Testis (tissue), 3 donors: ENCODE measurements around the gene LRP1. TPM values are rescaled to one million over a fixed set of nuclear protein-coding genes. Genes with fewer than 3 reads are reported as not detected.

ENCODE experiments used
- DNase-seq: peaks from one replicate; pipeline ENCODE4 v3.0.0-alpha.2; 2019
- H3K27ac ChIP-seq, 2 donors: fragments of 200-600 bp; sonication (generic); one replicate each; pipeline ENCODE4 v1.5.1; 2019
- H3K27me3 ChIP-seq: fragments of 200-600 bp; sonication (generic); one replicate; pipeline ENCODE4 v1.5.1; 2019
- H3K36me3 ChIP-seq: fragments of 200-600 bp; sonication (generic); one replicate; pipeline ENCODE4 v1.5.1; 2017; ENCODE audit warnings: low read depth; ENCODE audit errors: missing control alignments
- H3K4me1 ChIP-seq: fragments of 200-600 bp; sonication (generic); one replicate; pipeline ENCODE4 v1.5.1; 2019
- H3K4me3 ChIP-seq, 2 donors: fragments of 200-600 bp; sonication (generic); one replicate each; pipeline ENCODE4 v1.5.1; 2017 to 2019
- H3K9me3 ChIP-seq: fragments of 200-600 bp; sonication (generic); one replicate; pipeline ENCODE4 v1.5.1; 2017
- POLR2A ChIP-seq: fragments of 450-650 bp; IDR thresholded peaks from one replicate; pipeline ENCODE4 v1.6.1; 2017; ENCODE audit warnings: antibody characterized with exemption, mild to moderate bottlenecking, moderate library complexity
- WGBS, 2 donors: methylation state at CpG; one replicate each; pipeline ENCODE4 v1.1.5; 2018; 5-methylcytosine and 5-hydroxymethylcytosine counted together
- intact Hi-C: fragments of 100-400 bp; cut with DNase I; formaldehyde crosslinking; loops from one replicate; pipeline ENCODE4 v1.15.1; 2023; ENCODE audit warnings: low total_unique reads
- polyA plus RNA-seq: library from polyadenylated mRNA; stranded (reverse); fragments of 350-450 nt; fragmentation: Illumina TruSeq; extraction: RNeasy Lipid Tissue Mini Kit (QIAGEN cat#74804); gene quantifications from one replicate; pipeline ENCODE4 v1.2.3, GENCODE V29; 2014; ENCODE audit warnings: low read depth, low replicate concordance; ENCODE audit not compliant: insufficient read depth
- total RNA-seq, 2 donors: library from RNA; depleted of rRNA; stranded (reverse); fragments of >200 nt; gene quantifications; one replicate each; pipeline ENCODE4 v1.2.3, GENCODE V29; 2016
- TF ChIP-seq, protein P1 (sequence below), 3 experiments: fragments of 450-650 bp in 2 of 3; fragments of 200-600 bp in 1 of 3; sonication (generic) in 1 of 3; IDR thresholded peaks; one replicate each; pipeline ENCODE4 v1.5.1; 2016 to 2019; ENCODE audit warnings: antibody characterized with exemption in 3 of 3, mild to moderate bottlenecking in 2 of 3, moderate library complexity in 1 of 3

LRP1 gene
- total and polyA plus RNA-seq, 3 donors from 2014 or later: 82.4 to 200 (median 135) TPM

- H3K36me3 ChIP-seq: no peaks in the 10 kb centered on the region
- intact Hi-C loops: no loop called here
- peak; percentile 71 for DNase-seq
- H3K27ac ChIP-seq: peak overlapping the region; percentile 96 to 100
- peak overlapping the region; percentile 80 to 88 for H3K4me3 ChIP-seq
- no peaks in the 10 kb centered on the region for H3K9me3 ChIP-seq
- H3K27me3 ChIP-seq: no peaks in the 10 kb centered on the region
- peaks cover 21% of the 10 kb centered on the region for H3K4me1 ChIP-seq
- TF ChIP-seq, protein P1, sequence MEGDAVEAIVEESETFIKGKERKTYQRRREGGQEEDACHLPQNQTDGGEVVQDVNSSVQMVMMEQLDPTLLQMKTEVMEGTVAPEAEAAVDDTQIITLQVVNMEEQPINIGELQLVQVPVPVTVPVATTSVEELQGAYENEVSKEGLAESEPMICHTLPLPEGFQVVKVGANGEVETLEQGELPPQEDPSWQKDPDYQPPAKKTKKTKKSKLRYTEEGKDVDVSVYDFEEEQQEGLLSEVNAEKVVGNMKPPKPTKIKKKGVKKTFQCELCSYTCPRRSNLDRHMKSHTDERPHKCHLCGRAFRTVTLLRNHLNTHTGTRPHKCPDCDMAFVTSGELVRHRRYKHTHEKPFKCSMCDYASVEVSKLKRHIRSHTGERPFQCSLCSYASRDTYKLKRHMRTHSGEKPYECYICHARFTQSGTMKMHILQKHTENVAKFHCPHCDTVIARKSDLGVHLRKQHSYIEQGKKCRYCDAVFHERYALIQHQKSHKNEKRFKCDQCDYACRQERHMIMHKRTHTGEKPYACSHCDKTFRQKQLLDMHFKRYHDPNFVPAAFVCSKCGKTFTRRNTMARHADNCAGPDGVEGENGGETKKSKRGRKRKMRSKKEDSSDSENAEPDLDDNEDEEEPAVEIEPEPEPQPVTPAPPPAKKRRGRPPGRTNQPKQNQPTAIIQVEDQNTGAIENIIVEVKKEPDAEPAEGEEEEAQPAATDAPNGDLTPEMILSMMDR (IDR thresholded peaks at IDR 0.05): no peak
- TF ChIP-seq POLR2A: no peak
- 0 to 1% methylated on average over 12 of the region's 12 CpGs for WGBS, 2 donors
These were observed 42.2 kb upstream of the LRP1 start for GRCh38 chr12:57085999-57086492.

DNA sequence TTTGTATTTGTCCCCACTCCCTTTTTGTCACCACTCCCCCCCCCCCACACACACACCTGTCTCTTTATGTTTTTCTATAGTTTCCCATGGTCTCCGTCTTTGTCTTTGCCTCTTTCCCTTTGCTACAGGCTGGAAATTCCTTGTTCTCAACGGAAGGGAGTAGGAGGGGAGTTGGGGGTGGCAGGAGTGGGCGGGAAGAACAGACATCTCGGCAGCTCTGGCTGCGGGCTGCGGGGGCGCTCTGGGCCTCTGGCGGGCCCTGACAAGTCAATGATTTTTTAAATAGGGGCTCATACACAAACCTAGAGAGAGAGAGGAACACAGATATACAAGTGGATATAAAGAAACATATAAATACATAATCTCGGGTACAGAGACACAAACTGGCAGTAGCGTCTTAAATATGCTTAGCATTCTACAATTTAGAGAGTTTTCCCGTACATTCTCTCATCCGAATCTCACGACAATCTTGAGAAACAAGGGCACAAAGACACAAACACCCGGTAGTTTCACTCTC is 41.7 kb upstream of the LRP1 start:
- H3K9me3 ChIP-seq: no peaks in the 10 kb centered on the region
- WGBS, 2 donors: 0 to 1% methylated on average over 14 of the region's 14 CpGs
- peak; percentile 76 for DNase-seq
- H3K27ac ChIP-seq: peak overlapping the region; percentile 96 to 100
- H3K27me3 ChIP-seq: no peaks in the 10 kb centered on the region
- peaks cover 26% of the 10 kb centered on the region for H3K4me1 ChIP-seq
- intact Hi-C loops: no loop called here
- no peaks in the 10 kb centered on the region for H3K36me3 ChIP-seq
- peak overlapping the region; percentile 80 to 88 for H3K4me3 ChIP-seq
- TF ChIP-seq POLR2A: no peak
- TF ChIP-seq, protein P1 (IDR thresholded peaks at IDR 0.05): peak in 1 of 3 experiments; percentile 8

DNA sequence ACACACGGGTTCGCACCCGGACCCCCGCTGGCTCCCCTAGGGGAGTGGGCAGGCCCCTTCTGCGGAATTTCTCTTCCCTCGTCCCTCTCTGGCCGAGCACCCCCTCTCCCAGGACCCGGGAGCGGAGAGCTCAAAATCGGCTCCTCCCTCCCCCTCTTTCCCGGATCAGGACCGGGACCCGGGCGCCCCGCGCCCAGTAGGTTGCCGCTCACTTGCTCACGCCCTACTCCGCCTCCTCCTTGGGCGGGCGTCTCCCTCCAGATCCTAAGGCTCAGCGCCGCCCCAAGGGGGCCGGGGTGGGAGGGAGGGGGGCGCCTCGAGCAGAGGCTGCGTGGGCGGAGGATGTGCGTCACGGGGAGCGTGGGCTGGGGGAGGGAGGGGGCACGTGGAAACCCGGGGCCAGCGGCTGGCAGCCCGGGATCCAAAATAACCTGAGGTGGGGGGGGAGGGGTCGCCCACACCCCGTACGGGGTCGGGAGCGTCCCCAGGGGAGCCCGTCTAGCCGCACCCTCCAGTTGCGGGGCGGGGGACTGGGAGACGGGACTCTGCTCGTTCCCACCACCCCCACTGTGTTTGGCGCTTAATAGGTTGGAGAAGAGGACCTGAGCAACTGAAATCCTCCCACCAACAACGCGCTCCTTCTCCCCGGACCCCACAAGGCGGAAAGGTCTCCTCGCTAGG is 41.1 kb upstream of the LRP1 start:
- intact Hi-C loops: no loop called here
- DNase-seq: peak; percentile 92
- 0% methylated on average over 7 to 34 of the region's 52 CpGs for WGBS, 2 donors
- no peaks in the 10 kb centered on the region for H3K9me3 ChIP-seq
- peak overlapping the region; percentile 80 to 88 for H3K4me3 ChIP-seq
- peak; percentile 55 for TF ChIP-seq POLR2A
- TF ChIP-seq, protein P1 (IDR thresholded peaks at IDR 0.05): no peak
- H3K4me1 ChIP-seq: peaks cover 27% of the 10 kb centered on the region
- no peaks in the 10 kb centered on the region for H3K27me3 ChIP-seq
- H3K36me3 ChIP-seq: no peaks in the 10 kb centered on the region
- peak overlapping the region; percentile 96 to 100 for H3K27ac ChIP-seq

DNA sequence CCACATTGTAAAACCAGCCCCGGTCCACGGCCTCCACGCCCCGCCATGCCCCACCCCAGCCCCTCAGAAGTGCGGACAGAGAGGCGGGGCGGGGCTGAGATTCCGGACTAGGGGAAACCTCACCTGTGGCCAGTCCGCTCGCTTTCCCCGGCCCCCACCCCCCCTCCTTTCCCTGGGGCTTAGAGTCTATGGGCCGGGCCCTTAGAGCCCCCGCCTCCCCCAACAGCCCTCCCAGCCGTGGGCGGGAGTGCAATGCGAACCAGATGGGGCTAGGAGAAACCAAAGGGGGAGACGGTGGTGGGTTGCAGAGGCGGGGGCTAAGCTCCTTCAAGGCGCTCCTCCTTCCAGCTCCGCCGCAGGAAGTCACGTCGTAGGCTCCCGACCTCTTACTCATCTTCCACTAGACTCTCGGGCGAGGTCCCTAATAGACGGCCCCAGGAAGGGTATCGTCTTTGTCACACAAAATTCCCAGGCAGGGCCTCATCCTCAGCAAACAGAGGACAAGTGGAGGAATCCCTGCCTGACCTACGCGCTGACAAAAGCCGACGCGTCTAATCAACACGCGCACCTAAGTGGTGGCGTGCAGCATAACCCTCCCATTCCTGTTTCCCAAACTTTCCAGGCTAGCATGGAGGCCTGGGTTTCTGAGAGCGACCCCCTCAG is 40.5 kb upstream of the LRP1 start:
- H3K27me3 ChIP-seq: no peaks in the 10 kb centered on the region
- intact Hi-C loops: no loop called here
- H3K36me3 ChIP-seq: no peaks in the 10 kb centered on the region
- WGBS, 2 donors: 0% methylated on average over 17 to 37 of the region's 37 CpGs
- peak overlapping the region; percentile 96 to 100 for H3K27ac ChIP-seq
- H3K4me1 ChIP-seq: peaks cover 33% of the 10 kb centered on the region
- H3K9me3 ChIP-seq: no peaks in the 10 kb centered on the region
- peak; percentile 86 for DNase-seq
- no peak for TF ChIP-seq POLR2A
- TF ChIP-seq, protein P1 (IDR thresholded peaks at IDR 0.05): no peak
- H3K4me3 ChIP-seq: peak overlapping the region; percentile 80 to 88
